Mesothelial cell of epicardium (in vitro differentiated cells): Measurements from ENCODE around the gene ANKK1. TPM values are rescaled to one million over a fixed set of nuclear protein-coding genes. Genes with fewer than 3 reads are reported as not detected.

ENCODE experiments used
- DNase-seq, 2 experiments: peaks; one replicate each; pipeline ENCODE4 v3.0.0; 2021; ENCODE audit warnings: low spot score in 2 of 2; ENCODE audit not compliant: unreplicated experiment in 2 of 2
- H3K27ac Mint-ChIP-seq: 2 replicates; pipeline ENCODE4 v1.8.0; 2021; ENCODE audit warnings: mixed read lengths
- H3K27me3 Mint-ChIP-seq: 2 replicates; pipeline ENCODE4 v1.8.0; 2021; ENCODE audit warnings: low read depth, mixed read lengths
- H3K36me3 Mint-ChIP-seq: 2 replicates; pipeline ENCODE4 v1.8.0; 2021; ENCODE audit warnings: mixed read lengths
- H3K4me1 Mint-ChIP-seq: 2 replicates; pipeline ENCODE4 v1.8.0; 2021; ENCODE audit warnings: mixed read lengths
- H3K4me3 Mint-ChIP-seq: 2 replicates; pipeline ENCODE4 v1.8.0; 2021; ENCODE audit warnings: mild to moderate bottlenecking, moderate library complexity, mixed read lengths
- H3K9me3 Mint-ChIP-seq: 2 replicates; pipeline ENCODE4 v1.8.0; 2021; ENCODE audit warnings: mixed read lengths
- CTCF ChIP-seq: fragments of 200-600 bp; sonication (generic); IDR thresholded peaks from one replicate; pipeline ENCODE4 v1.5.0; 2021; ENCODE audit warnings: antibody characterized with exemption; ENCODE audit not compliant: unreplicated experiment
- total RNA-seq: library from RNA; stranded (reverse); gene quantifications from 3 replicates; pipeline ENCODE4 v1.2.1, GENCODE V29; 2021

The ANKK1 gene
- total RNA-seq, 1 donor from 2014 or later, result 2.8 TPM

- DNase-seq, result no peak
- Mint-ChIP-seq H3K4me3 (no peak overlapping the region), H3K27ac (no peak overlapping the region), H3K27me3 (no peaks in the 10 kb centered on the region), H3K36me3 (peaks cover 34% of the 10 kb centered on the region), H3K9me3 (peaks cover 13% of the 10 kb centered on the region), H3K4me1 (peaks cover 41% of the 10 kb centered on the region)
- TF ChIP-seq CTCF, result no peak
Measured at GRCh38 chr11:113349528-113349927, 38.1 kb upstream of the ANKK1 start.

GRCh38 chr11:113350336-113351067 is 37.1 kb upstream of the ANKK1 start:
- no peak overlapping the region for H3K4me3 Mint-ChIP-seq
- H3K27ac Mint-ChIP-seq, result no peak overlapping the region
- TF ChIP-seq CTCF, result no peak
- peaks cover 23% of the 10 kb centered on the region for H3K9me3 Mint-ChIP-seq
- peaks cover 42% of the 10 kb centered on the region for H3K36me3 Mint-ChIP-seq
- peaks cover 34% of the 10 kb centered on the region for H3K4me1 Mint-ChIP-seq
- no peaks in the 10 kb centered on the region for H3K27me3 Mint-ChIP-seq
- DNase-seq, result no peak

- no peak overlapping the region for H3K27ac Mint-ChIP-seq
- H3K4me3 Mint-ChIP-seq, result no peak overlapping the region
- H3K27me3 Mint-ChIP-seq, result no peaks in the 10 kb centered on the region
- TF ChIP-seq CTCF, result no peak
- H3K9me3 Mint-ChIP-seq, result peaks cover 28% of the 10 kb centered on the region
- H3K4me1 Mint-ChIP-seq, result peaks cover 28% of the 10 kb centered on the region
- DNase-seq, result no peak
- H3K36me3 Mint-ChIP-seq, result peaks cover 48% of the 10 kb centered on the region
Measured at GRCh38 chr11:113351068-113351450, 36.5 kb upstream of the ANKK1 start.

GRCh38 chr11:113351480-113351879 is 36.1 kb upstream of the ANKK1 start:
- Mint-ChIP-seq H3K36me3 (peaks cover 52% of the 10 kb centered on the region), H3K27ac (no peak overlapping the region)

GRCh38 chr11:113356203-113356602 is 31.4 kb upstream of the ANKK1 start:
- no peak overlapping the region for H3K4me3 Mint-ChIP-seq
- TF ChIP-seq CTCF, result no peak
- H3K27ac Mint-ChIP-seq, result no peak overlapping the region
- peaks cover 41% of the 10 kb centered on the region for H3K9me3 Mint-ChIP-seq
- H3K27me3 Mint-ChIP-seq, result no peaks in the 10 kb centered on the region
- DNase-seq, result no peak
- H3K4me1 Mint-ChIP-seq, result peaks cover 3% of the 10 kb centered on the region
- H3K36me3 Mint-ChIP-seq, result peaks cover 88% of the 10 kb centered on the region

More at GRCh38 chr11:113351480-113351879, 36.1 kb upstream of the ANKK1 start:
- no peak for DNase-seq
- Mint-ChIP-seq H3K9me3 (peaks cover 33% of the 10 kb centered on the region), H3K27me3 (no peaks in the 10 kb centered on the region), H3K4me3 (no peak overlapping the region), H3K4me1 (peaks cover 24% of the 10 kb centered on the region)
- TF ChIP-seq CTCF, result no peak
